Measurements from ENCODE around the gene ZNF428.
A peak's percentile ranks its signal among the peaks of the same experiment; 100 is the strongest.
"Not testable (repeated sequence)": the region's sequence is repeated elsewhere in the genome, so short reads cannot be mapped to it uniquely, and the experiment has no call there.

Gene ZNF428

DNA sequence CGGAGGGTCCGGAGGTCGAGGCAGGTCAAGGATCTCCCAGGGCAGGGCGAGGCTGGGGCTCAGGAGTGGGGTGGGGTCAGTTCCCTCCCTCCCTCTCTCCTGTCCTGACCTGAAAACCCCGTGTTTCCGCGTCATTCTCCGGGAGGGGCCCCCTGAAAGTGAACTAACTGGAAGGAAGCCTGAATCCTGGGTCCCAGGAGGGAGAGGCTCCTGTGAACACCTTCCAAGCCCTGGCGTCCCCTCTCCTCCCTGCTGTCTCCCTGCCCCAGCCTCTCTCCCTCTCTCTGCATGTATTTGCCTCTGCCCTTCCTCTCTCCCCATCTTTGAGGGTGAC lies 21.0 kb upstream of the ZNF428 start:
- no peak for DNase-seq (ENCODE audit: extremely low read depth in 1 of 2, low read depth in 1 of 2)

DNA sequence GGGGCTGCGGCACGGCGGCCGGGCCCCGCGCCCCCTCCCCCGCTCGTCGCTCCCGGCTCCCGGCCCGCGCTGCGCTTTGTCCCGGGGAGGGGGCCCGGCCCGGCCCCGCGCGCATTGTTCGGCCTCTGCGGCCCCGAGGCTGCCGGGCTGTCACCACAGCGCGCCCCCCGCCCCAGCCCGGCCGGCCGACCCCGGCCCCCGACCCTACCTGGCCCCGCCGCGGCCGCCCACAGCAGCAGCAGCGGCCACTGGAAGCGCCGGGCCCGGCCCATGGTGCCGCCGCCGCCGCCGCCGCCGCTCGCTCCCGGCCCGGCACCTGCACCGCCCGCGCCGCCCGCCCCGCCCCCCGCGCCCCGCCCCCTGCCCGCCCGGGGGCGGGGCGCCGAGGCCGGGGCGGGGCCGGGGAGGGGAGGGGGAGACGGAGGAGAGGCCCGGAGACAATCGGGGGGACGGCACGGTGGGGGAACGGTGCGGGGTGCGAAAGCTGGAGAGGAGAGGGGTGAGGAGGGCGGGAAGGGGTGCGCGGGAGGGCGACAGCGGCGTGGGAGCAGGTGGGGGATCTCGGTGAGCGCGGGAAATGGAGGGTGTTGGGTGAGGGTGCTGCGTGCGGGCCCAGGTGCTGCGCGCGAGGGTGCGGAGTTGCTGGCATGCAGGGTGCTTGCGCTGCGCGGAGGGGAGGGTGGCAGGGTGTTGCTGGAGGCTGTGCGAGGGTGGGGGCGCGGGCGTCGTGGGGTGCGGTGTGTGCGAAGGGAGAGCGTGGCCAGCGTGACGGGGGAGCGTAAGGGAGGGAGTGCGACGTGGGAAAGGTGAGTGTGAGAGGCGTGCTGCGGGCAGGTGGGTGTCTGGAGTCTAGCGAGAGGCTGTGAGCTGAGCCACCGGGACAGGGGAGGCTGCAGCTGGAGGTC lies 20.3 kb upstream of the ZNF428 start, which contains the start of gene CADM4:
TSS of gene CADM4 (minus strand) at position 332 of the 905 bp plus-strand sequence. CDS start at position 272, 60 bp downstream.
- DNase-seq (ENCODE audit: extremely low read depth in 1 of 2, low read depth in 1 of 2), result no peak

DNA sequence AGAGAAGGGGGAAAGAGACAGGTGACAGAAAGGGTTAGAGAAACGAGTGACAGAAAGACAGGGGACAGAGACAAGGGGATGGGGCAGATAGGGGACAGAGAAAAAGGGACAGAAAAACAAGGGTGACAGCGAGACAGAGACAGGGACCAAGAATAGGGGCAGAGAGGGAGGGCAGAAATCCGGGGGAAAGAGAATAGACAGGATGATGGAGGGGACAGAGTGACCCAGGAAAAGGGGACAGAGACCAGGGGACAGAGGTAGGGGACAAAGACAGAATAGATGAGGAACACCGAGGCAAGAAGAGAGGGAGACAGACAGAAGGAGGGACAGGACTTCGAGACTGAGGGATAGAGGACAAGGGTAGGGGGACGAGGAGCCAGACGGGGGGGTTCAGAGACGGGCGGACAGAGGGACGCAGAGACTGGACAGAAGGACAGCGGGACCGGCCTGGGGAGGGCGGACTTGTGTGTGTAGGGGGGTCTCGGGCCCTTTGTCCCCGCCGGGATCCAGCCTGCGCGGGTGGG lies 19.6 kb upstream of the ZNF428 start:
- DNase-seq (ENCODE audit: extremely low read depth in 1 of 2, low read depth in 1 of 2), result no peak

DNA sequence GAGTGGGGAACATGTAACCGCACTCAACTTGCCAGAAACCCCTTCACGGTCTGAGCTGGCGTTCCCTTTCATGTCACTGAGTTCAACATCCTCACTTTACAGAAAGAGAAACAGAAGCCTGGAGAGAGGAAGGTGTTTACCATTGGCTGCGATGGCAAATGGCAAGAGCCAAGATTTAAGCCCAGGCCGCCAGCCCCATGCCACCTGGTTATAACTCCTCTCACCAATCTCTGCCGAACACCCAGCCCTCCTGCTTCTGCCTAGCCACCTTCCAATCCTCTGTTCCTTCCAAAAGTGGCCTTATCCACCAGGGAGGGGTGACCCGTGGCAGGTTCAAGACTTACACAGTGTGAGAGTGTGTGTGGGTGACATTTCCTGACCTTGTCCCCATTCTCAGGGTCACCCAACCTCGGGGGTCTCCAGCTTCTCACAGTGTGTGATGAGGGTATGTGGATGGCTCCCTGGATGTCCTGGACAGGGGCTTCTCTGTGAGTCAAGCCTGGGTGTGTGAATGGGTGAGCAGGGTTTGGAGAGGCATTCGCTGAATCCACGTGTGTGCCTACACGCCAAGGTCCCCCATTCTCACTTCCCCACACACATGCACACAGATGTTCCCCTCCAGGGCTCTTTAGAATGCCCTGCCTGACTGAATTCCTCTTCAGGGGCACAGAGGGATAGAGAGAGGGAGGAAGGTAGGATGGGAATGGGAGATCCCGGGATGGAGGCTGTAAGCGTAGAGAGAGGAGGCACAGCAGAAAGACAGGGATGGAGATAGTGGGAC lies 19.0 kb upstream of the ZNF428 start:
- DNase-seq (ENCODE audit: extremely low read depth in 1 of 2, low read depth in 1 of 2), result no peak

DNA sequence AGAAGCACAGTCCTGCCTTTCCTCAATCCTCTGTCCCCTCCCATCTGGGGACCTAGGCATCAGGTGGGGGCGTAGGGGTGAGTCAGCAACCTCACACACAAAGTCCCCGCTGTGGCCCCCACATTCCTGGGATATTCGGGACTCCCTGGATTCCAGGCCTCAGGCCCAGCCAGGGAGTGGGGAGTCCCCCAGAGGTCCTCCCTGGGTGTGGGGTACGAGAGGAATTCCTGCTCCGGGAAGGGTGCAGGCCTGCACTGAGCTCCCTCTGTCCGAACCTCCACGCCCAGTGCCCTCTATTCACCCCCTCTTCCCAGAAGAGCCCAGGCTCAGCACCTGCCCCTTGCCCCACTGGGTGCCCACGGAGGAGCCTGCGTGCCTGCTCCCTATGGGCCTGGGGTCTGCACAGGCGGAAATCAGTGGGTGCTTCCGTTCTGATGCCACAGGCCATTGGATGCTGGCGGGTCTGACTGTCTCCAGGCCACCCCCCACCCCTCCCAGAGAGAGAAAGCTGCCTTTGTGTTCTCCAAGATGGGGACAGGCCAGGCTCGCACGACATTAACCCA lies 16.8 kb upstream of the ZNF428 start:
- DNase-seq (ENCODE audit: extremely low read depth in 1 of 2, low read depth in 1 of 2), result no peak

DNA sequence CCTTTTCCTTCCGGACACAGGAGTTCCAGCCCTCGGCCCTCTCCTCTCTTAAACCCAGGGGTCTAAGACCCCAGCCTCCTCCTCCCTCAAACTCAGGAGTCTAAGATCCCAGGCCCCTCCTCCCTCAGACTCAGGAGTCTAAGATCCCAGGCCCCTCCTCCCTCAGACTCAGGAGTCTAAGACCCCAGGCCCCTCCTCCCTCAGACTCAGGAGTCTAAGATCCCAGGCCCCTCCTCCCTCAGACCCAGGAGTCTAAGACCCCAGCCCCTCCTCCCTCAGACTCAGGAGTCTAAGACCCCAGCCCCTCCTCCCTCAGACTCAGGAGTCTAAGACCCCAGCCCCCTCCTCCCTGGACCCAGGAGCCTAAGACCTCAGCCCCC lies 16.1 kb upstream of the ZNF428 start:
- not testable (repeated sequence) for DNase-seq (ENCODE audit: extremely low read depth in 1 of 2, low read depth in 1 of 2)

DNA sequence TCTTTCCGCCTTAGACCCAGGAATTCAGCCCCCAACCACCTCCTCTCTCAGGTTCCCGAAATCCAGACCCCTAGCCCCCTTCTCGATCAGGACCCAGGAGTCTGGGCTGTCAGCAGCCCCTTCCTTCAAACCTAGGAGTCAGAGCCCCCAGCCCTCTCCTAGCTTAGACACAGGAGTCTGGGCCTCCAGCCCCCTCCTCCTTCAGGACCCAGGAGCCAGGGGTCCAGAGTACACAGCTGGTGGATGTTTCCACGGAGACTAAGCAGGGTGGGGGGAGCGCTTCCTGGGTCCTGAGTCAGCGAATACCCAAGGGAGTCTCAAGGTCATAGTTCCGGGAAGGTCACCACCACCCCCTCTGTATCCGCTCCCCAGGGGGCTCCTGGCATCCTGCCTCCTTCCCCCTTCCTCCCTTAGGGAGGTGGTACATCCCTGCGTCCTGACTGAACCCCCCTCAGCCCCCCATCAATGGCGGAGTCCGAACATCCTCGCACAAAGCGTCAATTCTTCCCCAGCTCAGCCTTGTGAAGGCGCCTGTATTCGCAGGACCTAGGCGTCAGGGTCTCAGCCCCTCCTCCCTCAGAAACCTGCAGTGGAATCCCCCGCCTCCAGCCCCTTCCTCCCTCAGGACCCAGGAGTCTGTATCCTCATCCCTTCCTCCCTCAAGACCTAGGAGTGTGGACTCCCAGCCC lies 15.6 kb upstream of the ZNF428 start:
- no peak for DNase-seq (ENCODE audit: extremely low read depth in 1 of 2, low read depth in 1 of 2)

DNA sequence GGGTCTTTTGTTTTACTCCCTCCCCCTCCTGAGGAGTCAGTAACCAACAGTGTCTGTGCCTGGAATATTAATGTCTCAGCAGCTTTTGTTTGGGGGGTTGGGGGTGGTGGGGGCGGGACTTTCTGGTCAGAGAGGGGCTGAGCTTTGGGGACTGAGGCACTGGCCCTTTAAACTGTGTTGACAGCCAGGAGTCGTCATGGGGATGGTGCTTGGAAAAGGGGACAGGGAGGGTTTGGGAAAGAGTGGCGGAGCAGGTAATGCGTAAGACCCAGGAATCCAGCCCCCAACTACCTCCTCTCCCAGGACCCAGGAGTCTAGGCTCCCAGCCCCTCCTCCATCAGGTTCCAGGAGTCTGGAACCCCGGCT lies 15.1 kb upstream of the ZNF428 start:
- DNase-seq (ENCODE audit: extremely low read depth in 1 of 2, low read depth in 1 of 2), result no peak

DNA sequence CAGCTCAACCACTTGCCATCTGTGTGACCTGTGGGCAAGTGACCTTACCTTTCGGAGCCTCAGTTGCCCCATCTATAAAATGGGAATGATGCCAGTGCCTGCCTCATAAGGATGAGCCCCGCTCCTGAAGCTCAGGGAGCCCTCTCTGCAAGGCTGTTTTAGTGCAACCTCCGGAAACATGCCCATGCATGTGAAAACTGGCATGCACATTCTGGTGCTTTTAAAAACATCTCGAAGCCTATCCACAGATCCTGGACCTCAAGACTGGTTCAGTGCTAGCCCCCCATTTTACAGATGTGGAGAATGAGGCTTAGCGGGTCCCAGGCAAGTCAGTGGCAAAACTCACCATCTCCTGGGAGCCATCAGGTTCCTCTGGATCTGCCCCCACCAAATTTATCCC lies 14.6 kb upstream of the ZNF428 start:
- DNase-seq (ENCODE audit: extremely low read depth in 1 of 2, low read depth in 1 of 2), result no peak

DNA sequence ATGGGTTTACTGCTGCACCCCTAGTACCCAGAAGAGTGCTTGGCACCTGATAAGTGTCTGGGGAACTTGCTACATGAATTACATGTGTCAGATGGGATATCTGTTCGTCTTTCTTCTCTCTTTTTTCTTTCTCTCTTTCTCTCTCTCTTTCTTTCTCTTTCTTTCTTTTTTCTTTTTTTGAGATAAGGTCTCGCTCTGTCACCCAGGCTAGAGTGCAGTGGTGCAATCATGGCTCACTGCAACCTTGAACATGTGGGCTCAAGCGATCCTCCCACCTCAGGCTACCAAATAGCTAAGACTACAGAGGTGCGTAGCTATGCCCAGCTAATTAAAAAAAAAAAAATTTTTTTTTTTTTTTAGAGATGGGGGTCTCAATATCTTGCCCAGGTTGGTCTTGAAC lies 14.1 kb upstream of the ZNF428 start:
- no peak for DNase-seq (ENCODE audit: extremely low read depth in 1 of 2, low read depth in 1 of 2)

DNA sequence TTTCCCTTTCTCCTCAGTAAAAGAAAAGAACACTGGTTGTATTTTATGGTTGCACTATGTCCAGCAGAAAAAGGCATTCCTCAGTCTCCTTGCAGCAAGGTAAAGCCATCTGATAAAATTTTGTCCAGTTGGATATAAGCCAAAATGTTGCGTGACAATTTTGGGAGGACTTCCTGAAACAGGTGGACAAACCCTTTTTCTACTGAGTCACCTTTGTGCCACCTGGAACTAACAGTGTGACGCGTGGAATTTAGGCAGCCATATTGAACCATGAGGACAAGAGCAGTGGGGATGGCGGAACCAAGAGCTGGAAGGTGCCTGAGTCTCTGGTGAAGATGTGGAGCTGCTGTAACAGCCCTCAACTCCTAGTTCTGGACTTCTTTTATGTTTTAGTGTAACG lies 12.1 kb upstream of the ZNF428 start:
- no peak for DNase-seq (ENCODE audit: extremely low read depth in 1 of 2, low read depth in 1 of 2)

DNA sequence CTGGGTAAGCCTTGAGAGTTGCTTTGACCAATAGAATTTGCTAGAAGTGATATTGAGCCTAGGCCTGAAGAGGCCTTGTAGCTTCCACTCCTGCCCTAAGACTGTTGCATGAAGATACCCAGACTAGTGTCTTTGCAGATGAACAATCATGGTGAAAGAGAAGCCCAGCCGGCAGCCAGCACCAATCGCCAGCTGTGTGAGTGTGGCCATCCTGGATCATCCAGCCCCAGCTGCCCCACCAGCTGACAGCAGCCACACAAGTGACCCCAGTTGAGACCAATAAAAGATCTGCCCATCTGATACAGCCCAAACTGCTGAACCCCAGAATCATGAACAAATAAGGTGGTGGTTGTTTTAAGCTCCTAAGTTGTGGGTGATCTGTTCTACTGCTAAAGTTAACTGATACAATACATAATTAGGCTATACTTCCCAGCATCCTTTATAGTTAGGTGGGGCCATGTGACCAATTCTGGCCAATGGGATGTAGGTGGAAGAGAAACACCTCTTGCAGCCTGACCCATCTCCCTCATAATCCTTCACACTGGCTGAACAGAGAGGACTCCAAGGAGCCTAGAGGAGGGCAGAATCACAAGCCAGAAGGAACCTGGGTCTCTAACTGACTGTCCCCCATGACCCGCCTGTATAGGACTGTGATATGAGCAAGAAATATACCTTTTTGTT lies 9.4 kb upstream of the ZNF428 start:
- no peak for DNase-seq (ENCODE audit: extremely low read depth in 1 of 2, low read depth in 1 of 2)

DNA sequence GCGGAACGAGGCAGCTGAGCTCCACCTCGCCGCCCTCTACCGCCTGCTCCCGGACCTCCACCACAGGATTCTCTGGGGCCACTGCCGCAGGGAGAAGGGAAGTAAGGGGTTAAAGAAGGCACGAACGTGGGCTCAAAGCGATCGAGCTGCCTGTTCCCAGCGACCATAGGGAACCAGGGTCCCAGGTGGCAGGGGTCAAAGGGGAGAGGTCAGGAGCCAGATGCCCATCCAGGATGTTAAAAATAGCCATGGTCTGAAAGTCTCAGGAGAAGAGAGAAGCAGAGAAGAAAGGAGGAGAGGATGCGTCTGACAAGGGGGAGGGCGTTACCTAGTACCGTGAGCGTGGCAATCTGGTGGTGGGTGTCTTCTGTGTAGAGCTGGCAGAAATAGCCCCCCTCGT lies 7.4 kb upstream of the ZNF428 start:
- no peak for DNase-seq (ENCODE audit: extremely low read depth in 1 of 2, low read depth in 1 of 2)

DNA sequence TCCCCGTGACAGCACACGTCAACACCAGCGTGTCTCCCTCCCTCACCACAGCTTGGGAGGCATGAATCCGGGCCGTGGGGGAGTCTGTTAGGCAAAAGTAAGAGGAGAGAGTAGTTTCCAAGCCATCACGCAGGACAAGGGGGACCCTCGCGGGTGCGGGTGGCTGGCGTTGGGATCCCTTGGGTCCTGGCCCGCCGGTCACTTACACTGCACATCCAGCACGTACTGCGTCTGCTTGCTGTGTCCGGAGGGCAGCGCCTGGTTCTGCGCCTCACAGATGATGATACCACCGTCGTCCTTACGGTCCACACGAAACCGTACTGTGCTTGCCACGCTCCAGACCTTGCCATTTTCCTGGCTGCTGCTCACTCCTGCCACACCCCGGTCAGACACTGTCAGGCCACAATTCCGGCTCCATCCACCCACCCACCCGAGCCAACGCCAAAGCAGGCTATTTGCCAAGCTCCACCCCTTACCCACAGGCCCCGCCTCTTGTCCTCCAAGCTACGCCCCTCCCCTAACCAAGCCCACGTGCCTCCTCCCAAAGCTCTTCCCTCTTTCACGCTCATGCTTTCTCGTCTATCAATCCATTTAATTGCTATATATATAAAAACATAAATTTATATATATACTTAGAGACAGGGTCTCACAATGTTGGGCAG lies 6.6 kb upstream of the ZNF428 start:
- DNase-seq (ENCODE audit: extremely low read depth in 1 of 2, low read depth in 1 of 2), result no peak

DNA sequence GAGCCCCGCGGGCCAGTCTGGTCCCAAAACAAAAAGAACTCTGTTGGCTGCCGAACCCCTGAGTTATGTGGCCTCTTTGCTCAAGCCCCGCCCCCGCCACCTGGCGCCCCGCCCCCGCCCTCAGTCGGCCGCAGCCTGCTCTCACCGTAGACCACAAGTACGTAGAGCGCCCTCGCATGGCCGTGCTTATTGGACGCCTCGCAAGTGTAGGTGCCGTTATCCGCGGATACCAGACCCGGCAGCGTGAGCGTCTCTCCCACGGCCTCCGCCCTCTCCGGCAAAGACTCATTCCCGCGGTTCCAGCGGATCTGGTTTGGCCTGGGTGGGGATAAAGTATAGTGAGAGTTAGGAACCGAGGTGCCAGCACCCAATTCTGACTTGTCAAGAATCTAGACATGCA lies 5.5 kb upstream of the ZNF428 start:
- peak; percentile 55 to 84 for DNase-seq (ENCODE audit: extremely low read depth in 1 of 2, low read depth in 1 of 2)

DNA sequence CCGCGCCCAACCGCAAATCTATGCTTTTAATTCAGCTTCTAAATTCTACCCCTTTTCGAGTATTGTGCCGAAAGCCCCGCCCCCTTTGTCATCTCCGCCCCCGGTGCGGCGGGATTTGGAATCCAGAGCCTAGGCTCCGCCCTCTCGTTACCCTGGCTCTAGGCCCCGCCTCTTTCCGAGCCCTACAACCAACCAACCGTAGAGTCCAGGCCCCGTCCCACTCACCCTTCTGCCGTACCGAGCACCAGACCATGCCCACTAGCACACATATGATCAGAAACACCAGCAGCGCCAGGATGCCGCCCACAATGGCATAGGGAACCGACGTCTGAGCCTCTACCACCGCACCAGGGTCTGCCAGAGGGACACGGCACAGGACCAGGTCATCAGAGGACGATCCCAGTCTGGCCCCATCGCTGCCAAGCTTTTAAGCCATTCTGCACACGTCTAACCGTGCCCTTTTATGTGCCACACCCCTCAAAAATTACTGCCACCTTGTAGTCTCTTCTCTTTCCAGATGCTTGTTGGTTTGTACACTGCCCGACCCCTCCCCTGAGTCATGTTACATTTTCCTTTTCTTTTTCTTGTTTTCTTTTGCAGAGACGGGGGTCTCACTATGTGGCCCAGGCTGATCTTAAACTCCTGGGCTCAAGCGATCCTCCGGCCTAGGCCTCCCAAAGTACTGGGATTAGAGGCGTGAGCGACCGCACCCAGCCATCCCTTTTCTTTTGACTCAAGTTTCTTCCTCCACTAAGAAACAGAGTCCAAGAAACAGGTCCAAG lies 4.7 kb upstream of the ZNF428 start:
- DNase-seq (ENCODE audit: extremely low read depth in 1 of 2, low read depth in 1 of 2), result no peak

DNA sequence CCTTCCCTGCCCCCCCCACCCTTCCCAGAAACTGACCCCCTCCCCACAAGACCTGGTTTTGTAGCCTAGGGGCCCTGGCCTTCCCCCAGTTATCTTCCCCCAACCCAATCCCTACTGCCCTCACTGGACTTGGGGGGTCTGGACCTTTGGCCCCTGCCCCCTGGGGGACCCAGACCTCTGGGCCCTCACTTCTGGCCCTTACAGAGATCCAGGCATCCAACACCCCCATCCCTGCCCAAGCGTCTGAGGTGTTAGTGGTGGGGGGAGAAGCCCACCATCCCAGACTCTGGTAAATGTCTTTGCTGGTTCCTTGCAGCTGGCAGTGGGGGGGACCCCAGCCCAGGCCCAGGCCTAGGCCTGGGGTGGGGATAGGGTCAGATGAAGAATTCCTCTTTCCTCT lies 3.5 kb upstream of the ZNF428 start:
- DNase-seq (ENCODE audit: extremely low read depth in 1 of 2, low read depth in 1 of 2), result no peak

DNA sequence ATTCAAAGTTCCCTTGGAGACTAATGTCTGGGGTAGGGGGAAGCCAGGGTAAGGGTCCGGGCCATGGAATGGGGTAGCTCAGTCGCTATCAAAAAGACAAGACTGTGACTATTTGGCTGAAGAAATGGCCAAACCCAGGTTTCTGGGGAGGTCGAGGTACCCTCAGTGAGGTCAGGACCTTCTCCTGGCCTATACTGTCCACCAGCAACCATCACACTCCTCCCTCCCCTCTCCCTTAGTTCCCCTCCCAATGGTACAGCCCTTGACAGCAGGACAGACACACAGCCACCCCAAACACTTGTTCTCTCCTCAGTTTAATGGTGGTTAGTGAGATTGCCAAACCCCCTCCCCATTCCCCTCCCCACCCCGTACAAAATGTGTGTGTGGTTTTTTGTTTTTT lies 2.6 kb upstream of the ZNF428 start:
- DNase-seq (ENCODE audit: extremely low read depth in 1 of 2, low read depth in 1 of 2), result no peak

All from stimulated activated CD8-positive, alpha-beta memory T cell treated with anti-CD3 and anti-CD28 coated beads, Interleukin-7, amount 100 ng/mL, for 48 hours (primary cell).